Subcutaneous abdominal adipose tissue (tissue), 5 donors: ENCODE results near the gene ADGRL3.

ENCODE experiments used
- H3K27ac ChIP-seq: one replicate; pipeline ENCODE4 v1.7.0; 2013; ENCODE audit warnings: low read depth, mild to moderate bottlenecking, inconsistent platforms, low read length, moderate library complexity
- H3K27me3 ChIP-seq, 5 donors: one replicate each; pipeline ENCODE4 v1.7.0; 2013; ENCODE audit warnings: low read length in 5 of 5, inconsistent platforms in 1 of 5; ENCODE audit not compliant: control insufficient read depth in 5 of 5, insufficient read depth in 4 of 5
- H3K36me3 ChIP-seq, 5 donors: one replicate each; pipeline ENCODE4 v1.7.0; 2013; ENCODE audit warnings: low read length in 5 of 5; ENCODE audit not compliant: control insufficient read depth in 5 of 5, insufficient read depth in 5 of 5
- H3K4me1 ChIP-seq, 5 donors: one replicate each; pipeline ENCODE4 v1.7.0; 2013; ENCODE audit warnings: low read length in 5 of 5, mild to moderate bottlenecking in 3 of 5, moderate library complexity in 1 of 5; ENCODE audit not compliant: control insufficient read depth in 5 of 5, insufficient read depth in 5 of 5
- H3K4me3 ChIP-seq, 5 donors: one replicate each; pipeline ENCODE4 v1.7.0; 2013; ENCODE audit warnings: low read length in 5 of 5, low read depth in 1 of 5
- H3K9ac ChIP-seq, 5 donors: one replicate each; pipeline ENCODE4 v1.7.0; 2013; ENCODE audit warnings: low read length in 5 of 5, mild to moderate bottlenecking in 4 of 5, moderate library complexity in 3 of 5
- H3K9me3 ChIP-seq, 5 donors: one replicate each; pipeline ENCODE4 v1.7.0; 2013; ENCODE audit warnings: low read length in 5 of 5; ENCODE audit not compliant: control insufficient read depth in 5 of 5
- donor health status: healthy.
- donor health status: healthy.
- donor health status: healthy.
- donor health status: healthy.
- donor health status: healthy.

ADGRL3 gene

DNA sequence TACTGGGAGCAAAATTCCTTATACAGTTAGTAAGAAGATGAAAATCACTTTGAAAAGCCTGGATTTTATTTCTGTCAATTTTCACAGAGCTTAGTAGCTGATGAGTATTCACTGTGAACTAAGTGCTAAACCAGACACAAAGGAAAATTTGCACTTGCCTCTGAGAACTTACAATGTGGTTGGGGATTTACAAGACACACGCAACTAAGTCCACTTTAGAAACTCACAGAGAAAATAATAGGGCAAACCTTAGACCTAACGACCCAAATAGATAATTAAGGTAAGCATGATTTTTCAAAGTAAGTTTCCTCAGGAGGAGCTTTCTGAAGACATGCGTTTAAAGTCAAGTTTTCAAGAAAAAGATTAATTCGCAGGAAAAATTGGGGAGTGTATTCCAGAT lies 708.9 kb downstream of the ADGRL3 start:
- H3K36me3 ChIP-seq = no peaks in the 10 kb centered on the region
- H3K9me3 ChIP-seq = no peaks in the 10 kb centered on the region
- H3K4me1 ChIP-seq = no peaks in the 10 kb centered on the region
- H3K4me3 ChIP-seq = no peak overlapping the region
- H3K9ac ChIP-seq = no peak overlapping the region
- H3K27me3 ChIP-seq = no peaks in the 10 kb centered on the region
- no peak overlapping the region for H3K27ac ChIP-seq

DNA sequence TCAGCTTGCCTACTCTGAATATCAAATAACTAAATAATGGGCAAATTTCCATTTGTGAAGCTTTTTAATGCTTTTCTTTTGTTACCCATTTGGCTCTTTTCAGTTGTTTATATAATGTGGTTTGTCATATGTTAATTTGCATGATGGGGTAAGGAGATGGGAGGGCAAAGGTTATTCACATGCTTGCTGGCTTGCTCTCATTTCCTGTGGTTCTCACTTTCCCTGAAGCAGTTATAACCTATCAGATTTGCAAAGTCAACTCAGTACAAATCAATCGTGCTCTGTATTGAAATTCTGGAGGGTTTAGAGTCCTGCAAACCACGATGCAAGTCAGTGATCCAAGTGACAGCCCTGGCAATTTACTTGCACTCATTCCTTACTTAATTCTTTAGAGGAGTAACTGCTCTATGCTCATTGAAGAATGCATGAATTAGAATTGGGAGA lies 711.2 kb downstream of the ADGRL3 start:
- H3K27me3 ChIP-seq = no peaks in the 10 kb centered on the region
- H3K4me1 ChIP-seq = no peaks in the 10 kb centered on the region
- H3K4me3 ChIP-seq = no peak overlapping the region
- no peaks in the 10 kb centered on the region for H3K36me3 ChIP-seq
- H3K27ac ChIP-seq = no peak overlapping the region
- H3K9ac ChIP-seq = no peak overlapping the region
- no peaks in the 10 kb centered on the region for H3K9me3 ChIP-seq

DNA sequence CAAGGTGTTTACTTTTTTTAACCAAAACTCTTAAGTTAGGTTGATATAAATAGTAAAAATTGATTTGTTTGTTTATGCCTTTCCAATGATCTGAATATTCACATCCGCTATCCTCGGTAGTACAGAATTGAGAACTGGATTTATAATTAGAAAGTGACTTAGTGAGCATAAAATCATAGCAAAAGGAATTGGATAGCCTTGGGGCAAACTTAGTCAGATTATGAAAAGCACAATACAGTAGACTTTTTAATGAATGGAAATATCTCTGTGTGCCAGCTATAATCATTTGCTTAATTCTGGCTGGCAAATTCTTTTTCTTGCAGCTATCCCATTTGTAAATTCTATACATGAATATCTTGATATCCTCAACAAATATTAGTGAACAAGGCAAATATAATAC lies 713.5 kb downstream of the ADGRL3 start:
- Histone ChIP-seq H3K36me3 (no peaks in the 10 kb centered on the region), H3K27ac (no peak overlapping the region), H3K4me1 (no peaks in the 10 kb centered on the region), H3K4me3 (no peak overlapping the region), H3K27me3 (no peaks in the 10 kb centered on the region), H3K9ac (no peak overlapping the region), H3K9me3 (no peaks in the 10 kb centered on the region)

DNA sequence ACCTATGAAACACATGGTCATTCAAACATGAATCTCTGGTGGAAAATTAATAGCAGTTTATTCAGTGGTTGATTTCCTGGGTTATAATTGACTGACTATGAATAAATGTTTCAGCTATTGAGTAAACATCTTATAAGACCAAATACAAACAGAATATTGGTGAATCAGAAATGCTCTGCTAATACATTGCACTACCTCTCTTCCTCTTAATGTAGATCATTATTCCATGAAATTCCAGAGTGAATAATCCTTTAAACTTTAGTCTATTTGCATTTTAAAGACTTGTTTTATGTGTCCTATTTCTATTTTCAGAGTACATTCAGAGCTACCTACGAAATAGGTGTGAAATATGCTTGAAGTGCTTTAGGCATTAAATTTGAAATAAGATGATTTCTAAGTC lies 715.4 kb downstream of the ADGRL3 start:
- H3K36me3 ChIP-seq = no peaks in the 10 kb centered on the region
- H3K4me3 ChIP-seq = no peak overlapping the region
- H3K9me3 ChIP-seq = no peaks in the 10 kb centered on the region
- no peaks in the 10 kb centered on the region for H3K27me3 ChIP-seq
- no peaks in the 10 kb centered on the region for H3K4me1 ChIP-seq
- no peak overlapping the region for H3K9ac ChIP-seq
- H3K27ac ChIP-seq = no peak overlapping the region

DNA sequence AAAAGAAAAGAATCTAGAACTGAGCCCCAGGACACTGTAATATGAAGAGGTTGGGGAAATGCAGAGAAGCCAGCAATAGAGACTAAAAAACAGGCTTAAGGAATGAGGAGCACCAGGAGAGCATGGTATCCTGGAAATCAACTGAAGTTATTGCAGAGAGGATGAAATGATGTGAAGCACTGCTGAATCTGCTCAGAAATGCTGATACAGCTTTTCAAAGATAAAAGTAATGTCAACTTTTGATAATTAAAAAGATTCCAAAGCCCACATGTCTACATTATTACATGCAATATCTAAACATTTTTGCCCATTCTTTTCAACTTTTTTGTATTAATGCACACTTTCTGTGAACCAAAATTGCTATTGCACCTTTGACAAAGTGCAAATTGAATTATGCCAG lies 718.4 kb downstream of the ADGRL3 start:
- Histone ChIP-seq H3K36me3 (no peaks in the 10 kb centered on the region), H3K27me3 (no peaks in the 10 kb centered on the region), H3K4me1 (no peaks in the 10 kb centered on the region), H3K9ac (no peak overlapping the region), H3K4me3 (no peak overlapping the region), H3K9me3 (no peaks in the 10 kb centered on the region), H3K27ac (no peak overlapping the region)

DNA sequence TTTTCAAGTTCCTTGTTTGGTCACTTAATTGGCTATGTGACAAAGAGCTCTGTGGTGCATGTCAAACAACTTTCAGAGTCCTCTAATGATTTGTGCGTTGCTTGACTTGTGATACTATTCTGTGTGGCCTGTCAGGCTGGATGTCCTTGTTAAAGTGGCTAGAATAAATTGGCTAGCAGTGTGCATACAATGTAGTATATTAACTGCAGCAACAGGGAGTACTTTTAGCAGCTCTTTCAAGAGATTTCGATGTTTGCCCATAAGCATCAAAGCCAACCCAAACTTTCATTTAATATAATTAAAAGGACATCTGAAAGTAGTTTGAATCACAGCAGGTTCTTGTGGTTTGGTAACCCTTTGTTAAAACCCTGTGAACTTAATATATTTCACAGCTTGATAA lies 718.9 kb downstream of the ADGRL3 start:
- H3K9me3 ChIP-seq = no peaks in the 10 kb centered on the region
- no peak overlapping the region for H3K9ac ChIP-seq
- no peaks in the 10 kb centered on the region for H3K27me3 ChIP-seq
- H3K36me3 ChIP-seq = no peaks in the 10 kb centered on the region
- H3K4me3 ChIP-seq = no peak overlapping the region
- no peaks in the 10 kb centered on the region for H3K4me1 ChIP-seq
- H3K27ac ChIP-seq = no peak overlapping the region

DNA sequence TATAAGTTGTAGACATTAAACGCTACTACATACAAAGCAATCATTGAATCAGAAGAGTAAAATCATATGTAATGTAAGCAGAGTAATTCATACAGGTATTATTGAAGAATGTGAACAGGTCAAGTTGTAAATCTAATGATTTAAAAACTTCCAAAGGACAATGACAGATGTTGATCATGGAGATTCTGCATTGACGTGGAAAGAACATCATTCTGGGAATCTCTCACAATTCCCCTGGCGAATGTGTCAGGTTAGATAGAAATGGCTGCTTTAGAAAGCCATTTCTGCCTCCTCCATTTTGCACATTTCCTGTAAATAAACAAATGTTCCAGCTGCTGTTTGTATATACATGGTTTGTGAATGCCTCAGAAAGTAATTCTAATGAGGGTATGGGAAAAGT lies 719.4 kb downstream of the ADGRL3 start:
- Histone ChIP-seq H3K36me3 (no peaks in the 10 kb centered on the region), H3K27ac (no peak overlapping the region), H3K9ac (no peak overlapping the region), H3K4me1 (no peaks in the 10 kb centered on the region), H3K4me3 (no peak overlapping the region), H3K27me3 (no peaks in the 10 kb centered on the region), H3K9me3 (no peaks in the 10 kb centered on the region)

DNA sequence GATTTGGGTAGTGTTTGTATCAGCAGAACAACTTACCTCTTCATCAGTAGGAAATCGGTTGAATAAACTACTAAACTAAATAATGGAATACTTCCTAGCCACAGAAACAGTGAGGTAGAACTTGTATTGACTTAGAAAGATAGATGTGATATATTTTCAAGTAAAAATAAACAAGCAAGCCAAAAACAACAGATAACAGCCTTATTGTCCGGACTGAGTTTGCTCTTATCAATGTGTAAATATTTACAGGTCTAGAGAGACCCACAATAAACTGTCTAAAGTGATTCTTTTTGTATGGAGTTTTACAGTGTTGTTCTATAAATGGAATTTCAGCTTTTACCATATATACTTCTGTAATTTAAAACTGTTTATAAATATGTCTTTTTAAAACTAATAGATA lies 721.8 kb downstream of the ADGRL3 start:
- Histone ChIP-seq H3K9ac (no peak overlapping the region), H3K27me3 (no peaks in the 10 kb centered on the region), H3K27ac (no peak overlapping the region), H3K9me3 (no peaks in the 10 kb centered on the region), H3K4me3 (no peak overlapping the region), H3K36me3 (no peaks in the 10 kb centered on the region), H3K4me1 (no peaks in the 10 kb centered on the region)

DNA sequence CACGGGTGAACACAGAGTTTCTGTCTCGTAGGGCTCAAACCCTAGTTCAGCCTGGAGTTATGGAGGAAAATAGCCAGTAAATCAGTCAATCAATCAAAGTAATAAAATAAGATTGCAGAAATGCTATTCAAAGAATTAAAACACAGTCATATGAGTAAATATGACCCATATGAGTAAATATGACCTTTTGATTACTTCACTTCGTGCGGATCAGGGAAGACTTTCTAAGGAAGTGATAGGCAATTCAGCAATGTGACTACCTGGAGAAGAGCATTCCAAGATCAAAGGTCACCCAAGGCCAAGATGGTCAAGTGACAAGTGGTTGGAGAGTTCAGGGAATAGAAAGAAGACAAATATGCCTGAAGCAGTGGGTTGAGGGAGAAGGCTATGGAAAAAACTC lies 722.6 kb downstream of the ADGRL3 start:
- no peak overlapping the region for H3K4me3 ChIP-seq
- H3K27ac ChIP-seq = no peak overlapping the region
- H3K9ac ChIP-seq = no peak overlapping the region
- H3K36me3 ChIP-seq = no peaks in the 10 kb centered on the region
- H3K9me3 ChIP-seq = no peaks in the 10 kb centered on the region
- H3K4me1 ChIP-seq = no peaks in the 10 kb centered on the region
- H3K27me3 ChIP-seq = no peaks in the 10 kb centered on the region

DNA sequence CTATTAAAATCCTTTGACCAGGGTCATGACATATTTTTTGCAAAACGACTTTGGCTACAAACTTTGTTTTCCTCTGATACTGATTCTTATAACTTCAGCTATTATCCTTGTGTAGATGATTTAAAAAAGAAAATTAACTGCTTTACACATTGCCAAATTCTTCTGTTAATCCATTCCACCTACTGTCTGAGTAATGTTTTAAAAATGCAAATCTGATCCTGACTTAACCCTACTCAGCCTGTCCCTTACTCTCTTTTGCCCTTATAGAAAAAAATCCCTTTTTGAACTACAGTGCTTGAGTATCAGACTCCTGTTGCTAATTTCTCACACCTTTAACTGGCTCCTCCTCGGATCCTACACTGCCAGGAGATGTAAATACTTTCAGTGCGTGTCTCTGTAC lies 723.1 kb downstream of the ADGRL3 start:
- H3K4me3 ChIP-seq = no peak overlapping the region
- H3K27ac ChIP-seq = no peak overlapping the region

DNA sequence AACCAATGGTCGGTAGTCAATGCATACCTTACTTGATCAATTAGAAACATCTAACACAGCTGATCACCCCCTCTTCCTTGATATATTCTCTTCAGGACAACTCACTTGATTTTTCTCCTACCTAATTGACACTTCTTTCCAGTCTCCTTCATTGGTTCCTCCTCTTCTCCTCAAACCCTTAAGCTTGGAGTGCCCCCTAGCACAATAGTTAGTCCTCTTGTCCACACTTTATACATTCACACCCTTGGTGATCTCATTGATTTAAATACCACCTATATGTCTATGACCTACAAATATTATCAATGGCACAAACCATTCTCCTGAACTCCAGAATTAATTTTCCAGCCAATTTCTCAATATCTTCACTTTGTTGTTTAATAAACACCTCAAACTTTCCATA lies 724.0 kb downstream of the ADGRL3 start:
- Histone ChIP-seq H3K27ac (no peak overlapping the region), H3K9me3 (no peaks in the 10 kb centered on the region), H3K4me3 (no peak overlapping the region), H3K4me1 (no peaks in the 10 kb centered on the region), H3K27me3 (no peaks in the 10 kb centered on the region), H3K9ac (no peak overlapping the region), H3K36me3 (no peaks in the 10 kb centered on the region)

More for the DNA sequence above, 723.1 kb downstream of the ADGRL3 start:
- H3K27me3 ChIP-seq = no peaks in the 10 kb centered on the region
- H3K36me3 ChIP-seq = no peaks in the 10 kb centered on the region
- no peaks in the 10 kb centered on the region for H3K4me1 ChIP-seq
- H3K9ac ChIP-seq = no peak overlapping the region
- H3K9me3 ChIP-seq = no peaks in the 10 kb centered on the region
